IMR-90 (cell line): Measurements from ENCODE around the gene KLHDC7B. TPM values are rescaled to one million over a fixed set of nuclear protein-coding genes. Genes with fewer than 3 reads are reported as not detected.

Experiments used
- ATAC-seq: fragments of 200-7000 bp; cut with Tn5 transposase; 2 replicates; pipeline ENCODE4 v1.9.1; 2020; ENCODE audit warnings: low read depth, mild to moderate bottlenecking, moderate library complexity
- BruUV-seq: library from RNA; stranded (reverse); fragments of 400-500 nt; replicated peaks from 2 replicates; lab custom pipeline; 2021; lab: Mats Ljungman, UMichigan
- CTCF ChIA-PET: fragments of 300-600 bp; formaldehyde crosslinking; extraction: SDS; loops from one replicate; lab custom pipeline; 2021; ENCODE audit warnings: antibody characterized with exemption; lab: Yijun Ruan, JAX
- POLR2A ChIA-PET: fragments of 300-600 bp; sonication (Branson Sonifier 250); formaldehyde crosslinking; loops from one replicate; lab custom pipeline; 2022; ENCODE audit warnings: antibody characterized with exemption; ENCODE audit not compliant: unreplicated experiment; lab: Charles Lee
- DNase-seq: peaks from one replicate; pipeline ENCODE4 v3.0.0; 2013
- H2AFZ ChIP-seq: replicated peaks from 2 replicates; pipeline ENCODE3; 2013; ENCODE audit warnings: low read length, mild to moderate bottlenecking; ENCODE audit not compliant: poor library complexity
- H2AK5ac ChIP-seq: 2 replicates; pipeline ENCODE4 v1.6.1; 2013; ENCODE audit warnings: low read depth, low read length, inconsistent platforms
- H2AK9ac ChIP-seq: replicated peaks from 2 replicates; pipeline ENCODE3; 2013; ENCODE audit warnings: mild to moderate bottlenecking, low read depth, low read length, moderate library complexity; ENCODE audit not compliant: poor library complexity
- H2BK120ac ChIP-seq: 2 replicates; pipeline ENCODE4 v1.6.1; 2013; ENCODE audit warnings: low read depth, low read length, inconsistent platforms
- H2BK15ac ChIP-seq: 3 replicates; pipeline ENCODE4 v1.6.1; 2013; ENCODE audit warnings: low read depth, low read length, inconsistent platforms
- H2BK20ac ChIP-seq: 2 replicates; pipeline ENCODE4 v1.6.1; 2013; ENCODE audit warnings: low read depth, mild to moderate bottlenecking, inconsistent platforms, low read length, moderate library complexity
- H2BK5ac ChIP-seq: 2 replicates; pipeline ENCODE4 v1.6.1; 2013; ENCODE audit warnings: mild to moderate bottlenecking, low read depth, low read length, inconsistent platforms; ENCODE audit not compliant: poor library complexity, severe bottlenecking
- H3K14ac ChIP-seq: replicated peaks from 2 replicates; pipeline ENCODE4 v1.6.1; 2013; ENCODE audit warnings: low read depth, low read length, inconsistent platforms
- H3K18ac ChIP-seq: 2 replicates; pipeline ENCODE4 v1.6.1; 2013; ENCODE audit warnings: low read depth, low read length, control low read depth
- H3K23ac ChIP-seq: 2 replicates; pipeline ENCODE4 v1.6.1; 2013; ENCODE audit warnings: low read depth, low read length, inconsistent platforms
- H3K27ac ChIP-seq: 2 replicates; pipeline ENCODE4 v1.5.1; 2013; ENCODE audit warnings: mild to moderate bottlenecking, control low read depth, low read length; ENCODE audit not compliant: insufficient read depth
- H3K27me3 ChIP-seq: 2 replicates; pipeline ENCODE4 v1.6.1; 2013; ENCODE audit warnings: low read length; ENCODE audit not compliant: control insufficient read depth, insufficient read depth
- H3K36me3 ChIP-seq: 2 replicates; pipeline ENCODE4 v1.6.1; 2013; ENCODE audit warnings: low read length, mixed read lengths; ENCODE audit not compliant: control insufficient read depth, insufficient read depth
- H3K4ac ChIP-seq: 2 replicates; pipeline ENCODE4 v1.6.1; 2013; ENCODE audit warnings: low read depth, low read length, inconsistent platforms
- H3K4me1 ChIP-seq: 2 replicates; pipeline ENCODE4 v1.6.1; 2013; ENCODE audit warnings: low read length, mixed read lengths; ENCODE audit not compliant: control insufficient read depth, insufficient read depth
- H3K4me2 ChIP-seq: 2 replicates; pipeline ENCODE4 v1.6.1; 2013; ENCODE audit warnings: low read depth, mild to moderate bottlenecking, control low read depth, low read length, moderate library complexity
- H3K4me3 ChIP-seq: 2 replicates; pipeline ENCODE4 v1.5.1; 2013; ENCODE audit warnings: low read depth, mild to moderate bottlenecking, control low read depth, low read length, moderate library complexity; ENCODE audit not compliant: insufficient read depth
- H3K56ac ChIP-seq: 2 replicates; pipeline ENCODE4 v1.6.1; 2013; ENCODE audit warnings: low read length, inconsistent platforms; ENCODE audit not compliant: insufficient read depth; ENCODE audit errors: extremely low read depth
- H3K79me1 ChIP-seq, 2 experiments: 2 replicates each; pipeline ENCODE4 v1.6.1; 2013; ENCODE audit warnings: low read length in 2 of 2, inconsistent platforms in 1 of 2, low read depth in 1 of 2
- H3K9ac ChIP-seq: 2 replicates; pipeline ENCODE4 v1.6.1; 2013; ENCODE audit warnings: low read depth, low read length, control low read depth
- H3K9me1 ChIP-seq: 2 replicates; pipeline ENCODE4 v1.6.1; 2013; ENCODE audit warnings: low read length, inconsistent platforms; ENCODE audit not compliant: insufficient read depth
- H3K9me3 ChIP-seq: 2 replicates; pipeline ENCODE4 v1.6.1; 2013; ENCODE audit warnings: low read length; ENCODE audit not compliant: control insufficient read depth, insufficient read depth
- H4K20me1 ChIP-seq: 2 replicates; pipeline ENCODE4 v1.6.1; 2013; ENCODE audit warnings: low read length, inconsistent platforms; ENCODE audit not compliant: insufficient read depth
- H4K5ac ChIP-seq: 2 replicates; pipeline ENCODE4 v1.6.1; 2013; ENCODE audit warnings: mild to moderate bottlenecking, low read depth, low read length, control low read depth
- H4K8ac ChIP-seq, 2 experiments: 2 replicates each; pipeline ENCODE4 v1.6.1; 2013; ENCODE audit warnings: low read depth in 2 of 2, low read length in 2 of 2, control low read depth in 1 of 2, inconsistent platforms in 1 of 2
- H4K91ac ChIP-seq: 2 replicates; pipeline ENCODE4 v1.6.1; 2013; ENCODE audit warnings: low read depth, low read length, inconsistent platforms; ENCODE audit not compliant: insufficient read depth
- BHLHE40 ChIP-seq: fragments of 150-350 bp; IDR thresholded peaks from 2 replicates; pipeline ENCODE4 v1.6.1; 2016; ENCODE audit warnings: mild to moderate bottlenecking, low read depth, low read length
- CEBPB ChIP-seq: IDR thresholded peaks from 2 replicates; pipeline ENCODE4 v1.6.1; 2012; ENCODE audit warnings: low read depth, low read length, improper control_type of control experiment
- CHD1 ChIP-seq: IDR thresholded peaks from 2 replicates; pipeline ENCODE4 v1.6.1; 2012; ENCODE audit warnings: low read depth, low read length, improper control_type of control experiment
- NFE2L2 ChIP-seq: fragments of 150-350 bp; IDR thresholded peaks from 2 replicates; pipeline ENCODE4 v1.6.1; 2016; ENCODE audit warnings: low read depth, mild to moderate bottlenecking, low read length
- POLR2A ChIP-seq: IDR thresholded peaks from 2 replicates; pipeline ENCODE4 v1.6.1; 2012; ENCODE audit warnings: mild to moderate bottlenecking, low read depth, low read length
- RAD21 ChIP-seq: IDR thresholded peaks from 2 replicates; pipeline ENCODE4 v1.6.1; 2012; ENCODE audit warnings: low read length, improper control_type of control experiment
- RCOR1 ChIP-seq: IDR thresholded peaks from 2 replicates; pipeline ENCODE4 v1.6.1; 2012; ENCODE audit warnings: mild to moderate bottlenecking, low read length, improper control_type of control experiment; ENCODE audit not compliant: insufficient replicate concordance
- RFX5 ChIP-seq: IDR thresholded peaks from 2 replicates; pipeline ENCODE4 v1.8.0; 2012; ENCODE audit warnings: low read depth, mild to moderate bottlenecking, low read length, moderate library complexity
- SMC3 ChIP-seq: fragments of 150-350 bp; IDR thresholded peaks from 2 replicates; pipeline ENCODE4 v1.6.1; 2016; ENCODE audit warnings: low read depth, mild to moderate bottlenecking, antibody characterized with exemption, low read length, moderate library complexity
- WGBS, 2 experiments: methylation state at CpG; one replicate each; pipeline versions ENCODE4 v1.1.5 to v1.1.7; 2013; ENCODE audit warnings: missing lambda C conversion rate in 2 of 2; ENCODE audit not compliant: insufficient read length in 1 of 2; ENCODE audit errors: extremely low coverage in 2 of 2; 5-methylcytosine and 5-hydroxymethylcytosine counted together
- dilution Hi-C: fragments of 300-500 bp; cut with HindIII; formaldehyde crosslinking; loops from one replicate; pipeline ENCODE4 v1.14.3; 2018; ENCODE audit warnings: low sequenced_read_pairs; ENCODE audit not compliant: unreplicated experiment
- in situ Hi-C: fragments of 300-500 bp; cut with MboI; formaldehyde crosslinking; loops from 3 replicates; pipeline ENCODE4 v1.14.3; 2019; ENCODE audit warnings: low sequenced_read_pairs, inconsistent platforms, mixed read lengths
- intact Hi-C: fragments of 100-400 bp; cut with micrococcal nuclease; formaldehyde crosslinking; loops from 2 replicates; pipeline ENCODE4 v1.10.0; 2022
- polyA plus RNA-seq, 3 experiments: library from polyadenylated mRNA; depleted of rRNA; stranded (reverse); fragments of >200 nt; gene quantifications; 2 replicates each; pipeline ENCODE4 v1.2.3, GENCODE V29; 2012; ENCODE audit warnings: low replicate concordance in 1 of 3
- total RNA-seq: library from RNA; depleted of rRNA; stranded (reverse); fragments of >200 nt; gene quantifications from 2 replicates; pipeline ENCODE4 v1.2.3, GENCODE V29; 2012
- TF ChIP-seq, protein P1 (sequence below): conservative IDR thresholded peaks from 2 replicates; pipeline ENCODE4 v1.5.1; 2012; ENCODE audit warnings: mild to moderate bottlenecking, low read depth, low read length, improper control_type of control experiment

The KLHDC7B gene
- total and polyA plus RNA-seq, 2 of the 4 experiments (the other 2 are of a cell fraction), result 0.05 TPM; not detected in 1

DNA sequence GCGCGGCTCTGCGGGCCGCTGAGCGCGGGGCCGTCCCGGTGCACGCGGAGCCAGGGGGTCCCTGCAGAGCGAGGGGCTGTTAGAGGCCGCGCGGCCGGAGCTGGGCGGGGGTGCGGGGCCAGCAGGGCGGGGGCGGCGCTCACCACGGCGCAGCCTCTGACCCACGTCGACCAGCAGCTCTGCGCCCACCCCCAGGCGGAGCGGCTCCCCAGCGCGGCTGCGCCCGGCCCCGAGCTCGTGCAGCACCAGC is 19.9 kb upstream of the KLHDC7B start (continued):
- no peak for TF ChIP-seq POLR2A

DNA sequence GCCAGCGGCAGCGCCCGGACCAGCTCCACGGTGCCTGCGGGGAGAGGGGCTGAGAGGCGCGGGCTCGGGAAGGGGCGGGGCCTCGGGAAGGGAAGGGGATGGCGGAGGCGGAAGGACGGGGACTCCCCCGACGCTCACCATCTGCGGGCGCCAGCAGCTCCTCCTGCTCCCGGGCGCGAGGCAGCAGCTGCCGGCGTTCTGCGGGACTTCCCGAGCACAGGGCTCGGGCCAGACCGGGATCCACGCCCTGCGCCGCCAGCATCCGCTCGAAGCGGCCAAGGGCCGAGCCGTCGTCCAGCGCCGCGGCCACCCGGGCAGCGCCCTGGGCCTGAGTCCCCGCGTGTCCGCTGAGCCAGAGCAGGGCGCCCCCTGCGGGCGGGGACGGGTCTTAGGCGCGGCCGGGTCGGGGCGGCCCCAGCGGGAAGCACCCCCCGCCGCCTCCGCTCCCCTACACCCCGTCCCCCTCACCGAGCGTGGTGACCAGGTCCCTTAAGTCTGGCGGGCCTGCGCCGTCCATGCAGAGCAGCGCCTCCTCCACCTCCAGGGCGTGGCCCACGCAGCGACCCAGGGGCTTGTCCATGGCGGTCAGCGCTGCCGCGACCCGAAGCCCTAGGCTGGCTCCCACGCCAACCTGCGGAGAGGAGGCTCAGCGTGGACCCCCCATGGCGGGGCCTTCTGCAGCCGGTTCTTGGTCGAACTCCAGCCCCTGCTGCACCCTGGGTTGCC is 19.4 kb upstream of the KLHDC7B start:
- dilution Hi-C loops (no loop called here), in situ Hi-C loops (loop anchor here (5.0 kb wide), 1 partner anchor 51 kb away; the partner anchor contains the start of gene CPT1B), intact Hi-C loops (loop anchor here (5.0 kb wide), 1 partner anchor 56 kb away; the partner anchor contains the start of gene CHKB)
- Histone ChIP-seq H4K5ac (peak overlapping the region; percentile 79), H3K4ac (peak overlapping the region; percentile 96), H4K8ac (peak overlapping the region; percentile 82 to 91), H2BK15ac (no peak overlapping the region), H4K20me1 (peaks cover 19% of the 10 kb centered on the region), H3K36me3 (peaks cover 24% of the 10 kb centered on the region), H3K18ac (peak overlapping the region; percentile 48; the same call in 1 of the 2 replicates), H2BK5ac (peak overlapping the region; percentile 85), H3K4me3 (peak overlapping the region; percentile 84), H4K91ac (peak overlapping the region; percentile 76), H3K27me3 (peaks cover 2% of the 10 kb centered on the region; the same call in 1 of the 2 replicates), H3K9ac (peak overlapping the region; percentile 89), H3K27ac (peak overlapping the region; percentile 96), H2BK120ac (peak overlapping the region; percentile 52), H2BK20ac (no peak overlapping the region), H2AFZ (peak overlapping the region; percentile 96), H3K4me1 (peaks cover 17% of the 10 kb centered on the region), H3K56ac (peak overlapping the region; percentile 83), H3K14ac (peak overlapping the region; percentile 92), H2AK9ac (peak overlapping the region; percentile 99), H2AK5ac (peak overlapping the region; percentile 94), H3K4me2 (peak overlapping the region; percentile 90), H3K9me1 (peaks cover 15% of the 10 kb centered on the region), H3K23ac (peak overlapping the region; percentile 97), H3K9me3 (no peaks in the 10 kb centered on the region), H3K79me1 (peaks cover 11 to 46% of the 10 kb centered on the region in 2 experiments)
- no peak for TF ChIP-seq CHD1
- peak; percentile 35 for TF ChIP-seq RAD21
- TF ChIP-seq CEBPB, result no peak
- TF ChIP-seq POLR2A, result no peak; the same call in 1 of the 2 replicates
- no peak for TF ChIP-seq RFX5
- TF ChIP-seq, protein P1, sequence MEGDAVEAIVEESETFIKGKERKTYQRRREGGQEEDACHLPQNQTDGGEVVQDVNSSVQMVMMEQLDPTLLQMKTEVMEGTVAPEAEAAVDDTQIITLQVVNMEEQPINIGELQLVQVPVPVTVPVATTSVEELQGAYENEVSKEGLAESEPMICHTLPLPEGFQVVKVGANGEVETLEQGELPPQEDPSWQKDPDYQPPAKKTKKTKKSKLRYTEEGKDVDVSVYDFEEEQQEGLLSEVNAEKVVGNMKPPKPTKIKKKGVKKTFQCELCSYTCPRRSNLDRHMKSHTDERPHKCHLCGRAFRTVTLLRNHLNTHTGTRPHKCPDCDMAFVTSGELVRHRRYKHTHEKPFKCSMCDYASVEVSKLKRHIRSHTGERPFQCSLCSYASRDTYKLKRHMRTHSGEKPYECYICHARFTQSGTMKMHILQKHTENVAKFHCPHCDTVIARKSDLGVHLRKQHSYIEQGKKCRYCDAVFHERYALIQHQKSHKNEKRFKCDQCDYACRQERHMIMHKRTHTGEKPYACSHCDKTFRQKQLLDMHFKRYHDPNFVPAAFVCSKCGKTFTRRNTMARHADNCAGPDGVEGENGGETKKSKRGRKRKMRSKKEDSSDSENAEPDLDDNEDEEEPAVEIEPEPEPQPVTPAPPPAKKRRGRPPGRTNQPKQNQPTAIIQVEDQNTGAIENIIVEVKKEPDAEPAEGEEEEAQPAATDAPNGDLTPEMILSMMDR, result peak; percentile 64
- no peak for TF ChIP-seq BHLHE40
- TF ChIP-seq SMC3, result no peak
- TF ChIP-seq RCOR1, result peak; percentile 24
- no peak for TF ChIP-seq NFE2L2
- no TSS peak for BruUV-seq
- ChIA-PET POLR2A (interaction anchor here (0.6 to 0.7 kb wide), 3 partner anchors 18 to 53 kb away, joined by 3 to 4 read pairs (median 3); partner anchors contain the start of genes LMF2, NCAPH2 and SYCE3), CTCF (interaction anchor here (0.5 to 1.6 kb wide), 11 partner anchors 17 to 231 kb away, joined by 3 to 8 read pairs (median 4); partner anchors contain the start of genes CHKB, LMF2, NCAPH2 and SYCE3)
- ATAC-seq (peak; percentile 56), DNase-seq (peak; percentile 64)
- 0% methylated on average over 25 of the region's 77 CpGs; no CpG with 5 or more reads in 1 of the 2 experiments for WGBS, 2 experiments
